ENCODE results near the gene TAP2. TPM values are rescaled to one million over a fixed set of nuclear protein-coding genes. Genes with fewer than 3 reads are reported as not detected.

TAP2 gene
- total and polyA plus RNA-seq, 4 experiments from 2014 or later: 11.0 to 112 (median 61.1) TPM

- Histone ChIP-seq H3K9me3 (ENCODE audit: control insufficient read depth in 1 of 2, low read length in 2 of 2) (no peaks in the 10 kb centered on the region), H3K4me1 (ENCODE audit: insufficient read depth, low read length) (peaks cover 76% of the 10 kb centered on the region), H3K27me3 (ENCODE audit: insufficient read depth, low read length) (no peaks in the 10 kb centered on the region), H3K4me3 (ENCODE audit: low read length in 2 of 2) (peak overlapping the region; percentile 2 to 93), H3K27ac (ENCODE audit: low read depth, low read length) (peak overlapping the region; percentile 100), H3K36me3 (ENCODE audit: insufficient read depth, low read length) (peaks cover 56% of the 10 kb centered on the region)
- DNase-seq: no peak
- H3K36me3 Mint-ChIP-seq: peaks cover 72 to 93% of the 10 kb centered on the region in 2 donors
- no peaks in the 10 kb centered on the region for H3K27me3 Mint-ChIP-seq
- peaks cover 57 to 92% (median 69%) of the 10 kb centered on the region in 4 donors for H3K4me1 Mint-ChIP-seq
- peak overlapping the region; percentile 98 to 100 (median 99) for H3K4me3 Mint-ChIP-seq
- ChIA-PET CTCF (ENCODE audit: partially characterized antibody) (interaction anchor here (1.4 to 3.2 kb wide), 3 partner anchors 12 to 133 kb away, joined by 4 to 39 read pairs (median 14); partner anchors contain the start of gene TAP2), POLR2A (ENCODE audit: partially characterized antibody) (interaction anchor here (1.5 to 3.7 kb wide), 3 partner anchors 11 to 129 kb away, joined by 4 to 75 read pairs (median 32); partner anchors contain the start of gene TAP2)
- H3K9me3 Mint-ChIP-seq: no peaks in the 10 kb centered on the region
- intact Hi-C loops (cut with micrococcal nuclease): loop anchor here (10.0 kb wide), 1 partner anchor 226 kb away; no protein-coding TSS in a partner anchor
- peak overlapping the region; percentile 85 to 99 (median 94) for H3K27ac Mint-ChIP-seq
Observed at GRCh38 chr6:32851025-32851424, 12.5 kb upstream of the TAP2 start.

- H3K4me3 Mint-ChIP-seq: peak overlapping the region; percentile 57 to 97 (median 82)
- H3K4me1 Mint-ChIP-seq: peaks cover 51 to 92% (median 63%) of the 10 kb centered on the region in 4 donors
- CTCF ChIA-PET (ENCODE audit: partially characterized antibody): interaction anchor here (0.8 to 3.2 kb wide), 2 partner anchors 10 to 136 kb away, joined by 5 to 39 read pairs; partner anchors contain the start of gene TAP2
- peak overlapping the region; percentile 81 to 100 (median 91) for H3K27ac Mint-ChIP-seq
- H3K36me3 Mint-ChIP-seq: peaks cover 79 to 93% of the 10 kb centered on the region in 2 donors
- Histone ChIP-seq H3K4me3 (ENCODE audit: low read length in 2 of 2) (no peak overlapping the region), H3K4me1 (ENCODE audit: insufficient read depth, low read length) (peaks cover 73% of the 10 kb centered on the region), H3K27me3 (ENCODE audit: insufficient read depth, low read length) (no peaks in the 10 kb centered on the region), H3K9me3 (ENCODE audit: control insufficient read depth in 1 of 2, low read length in 2 of 2) (no peaks in the 10 kb centered on the region), H3K36me3 (ENCODE audit: insufficient read depth, low read length) (peaks cover 66% of the 10 kb centered on the region), H3K27ac (ENCODE audit: low read depth, low read length) (peak overlapping the region; percentile 42)
- POLR2A ChIA-PET (ENCODE audit: partially characterized antibody): interaction anchor here (1.1 to 3.7 kb wide), 2 partner anchors 9 to 122 kb away, joined by 6 to 75 read pairs; partner anchors contain the start of gene TAP2
- no peaks in the 10 kb centered on the region for H3K9me3 Mint-ChIP-seq
- intact Hi-C loops (cut with micrococcal nuclease): loop anchor here (10.0 kb wide), 1 partner anchor 1194 kb away; the partner anchor contains the start of genes APOM and BAG6
- no peak for DNase-seq
- H3K27me3 Mint-ChIP-seq: no peaks in the 10 kb centered on the region
Observed at GRCh38 chr6:32849126-32849525, 10.6 kb upstream of the TAP2 start.

DNA sequence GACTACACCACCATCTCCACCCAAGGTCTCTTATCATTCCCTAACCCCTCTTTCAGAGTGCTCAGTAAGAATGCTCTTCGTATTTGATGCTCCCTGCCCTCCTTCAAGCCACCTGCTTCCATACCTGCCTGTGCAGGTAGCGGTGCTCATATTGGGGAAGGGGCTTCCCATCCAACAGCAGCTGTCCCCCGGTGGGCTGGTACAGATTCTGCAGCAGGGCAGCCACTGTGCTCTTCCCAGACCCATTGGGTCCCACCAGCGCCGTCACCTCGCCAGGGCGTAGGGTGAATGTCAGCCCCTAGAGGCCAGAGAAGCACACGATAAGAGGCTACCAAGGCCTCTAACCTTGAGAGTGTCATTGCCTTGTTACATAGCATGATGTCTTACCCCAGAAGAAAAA, 9.3 kb upstream of the TAP2 start:
- H3K4me1 Mint-ChIP-seq: peaks cover 54 to 97% (median 67%) of the 10 kb centered on the region in 4 donors
- POLR2A ChIA-PET (ENCODE audit: partially characterized antibody): interaction anchor here (0.8 to 11.6 kb wide), 4 partner anchors 9 to 125 kb away, joined by 3 to 1160 read pairs (median 277); partner anchors contain the start of genes BRD2, PSMB9, TAP1 and TAP2
- intact Hi-C loops (cut with micrococcal nuclease): loop anchor here (10.0 kb wide), 1 partner anchor 1193 kb away; the partner anchor contains the start of genes APOM and BAG6
- no peaks in the 10 kb centered on the region for H3K27me3 Mint-ChIP-seq
- peaks cover 76% of the 10 kb centered on the region for H3K4me1 ChIP-seq (ENCODE audit: insufficient read depth, low read length)
- H3K4me3 ChIP-seq (ENCODE audit: low read length in 2 of 2): peak overlapping the region in 1 of 2 donors; percentile 11
- CTCF ChIA-PET (ENCODE audit: partially characterized antibody): interaction anchor here (2.3 to 11.2 kb wide), 2 partner anchors 9 to 10 kb away, joined by 11 to 480 read pairs; partner anchors contain the start of genes PSMB9, TAP1 and TAP2
- peaks cover 80 to 94% of the 10 kb centered on the region in 2 donors for H3K36me3 Mint-ChIP-seq
- no peaks in the 10 kb centered on the region for H3K9me3 Mint-ChIP-seq
- H3K27ac Mint-ChIP-seq: peak overlapping the region; percentile 81 to 100 (median 99)
- no peaks in the 10 kb centered on the region for H3K27me3 ChIP-seq (ENCODE audit: insufficient read depth, low read length)
- no peaks in the 10 kb centered on the region for H3K9me3 ChIP-seq (ENCODE audit: control insufficient read depth in 1 of 2, low read length in 2 of 2)
- peak overlapping the region; percentile 99 for H3K27ac ChIP-seq (ENCODE audit: low read depth, low read length)
- H3K4me3 Mint-ChIP-seq: peak overlapping the region; percentile 94 to 100 (median 97)
- DNase-seq: no peak
- H3K36me3 ChIP-seq (ENCODE audit: insufficient read depth, low read length): peaks cover 66% of the 10 kb centered on the region

- DNase-seq: no peak
- ChIA-PET POLR2A (ENCODE audit: partially characterized antibody) (interaction anchor here (0.8 to 11.6 kb wide), 5 partner anchors 9 to 126 kb away, joined by 3 to 1160 read pairs (median 5); partner anchors contain the start of genes BRD2, PSMB9, TAP1 and TAP2), CTCF (ENCODE audit: partially characterized antibody) (interaction anchor here (1.5 to 11.2 kb wide), 4 partner anchors 9 to 107 kb away, joined by 3 to 480 read pairs (median 25); partner anchors contain the start of genes PSMB9, TAP1 and TAP2)
- Mint-ChIP-seq H3K4me1 (peaks cover 60 to 97% (median 72%) of the 10 kb centered on the region in 4 donors), H3K27me3 (no peaks in the 10 kb centered on the region), H3K36me3 (peaks cover 79 to 92% of the 10 kb centered on the region in 2 donors), H3K27ac (peak overlapping the region; percentile 73 to 100 (median 99)), H3K4me3 (peak overlapping the region; percentile 94 to 100 (median 97)), H3K9me3 (no peaks in the 10 kb centered on the region)
- peak overlapping the region; percentile 99 for H3K27ac ChIP-seq (ENCODE audit: low read depth, low read length)
- no peaks in the 10 kb centered on the region for H3K9me3 ChIP-seq (ENCODE audit: control insufficient read depth in 1 of 2, low read length in 2 of 2)
- no peaks in the 10 kb centered on the region for H3K27me3 ChIP-seq (ENCODE audit: insufficient read depth, low read length)
- peak overlapping the region in 1 of 2 donors; percentile 30 for H3K4me3 ChIP-seq (ENCODE audit: low read length in 2 of 2)
- intact Hi-C loops (cut with micrococcal nuclease): loop anchor here (10.0 kb wide), 1 partner anchor 1192 kb away; the partner anchor contains the start of genes APOM and BAG6
- peaks cover 71% of the 10 kb centered on the region for H3K36me3 ChIP-seq (ENCODE audit: insufficient read depth, low read length)
- H3K4me1 ChIP-seq (ENCODE audit: insufficient read depth, low read length): peaks cover 79% of the 10 kb centered on the region
Observed at GRCh38 chr6:32847004-32847403, 8.5 kb upstream of the TAP2 start.

DNA sequence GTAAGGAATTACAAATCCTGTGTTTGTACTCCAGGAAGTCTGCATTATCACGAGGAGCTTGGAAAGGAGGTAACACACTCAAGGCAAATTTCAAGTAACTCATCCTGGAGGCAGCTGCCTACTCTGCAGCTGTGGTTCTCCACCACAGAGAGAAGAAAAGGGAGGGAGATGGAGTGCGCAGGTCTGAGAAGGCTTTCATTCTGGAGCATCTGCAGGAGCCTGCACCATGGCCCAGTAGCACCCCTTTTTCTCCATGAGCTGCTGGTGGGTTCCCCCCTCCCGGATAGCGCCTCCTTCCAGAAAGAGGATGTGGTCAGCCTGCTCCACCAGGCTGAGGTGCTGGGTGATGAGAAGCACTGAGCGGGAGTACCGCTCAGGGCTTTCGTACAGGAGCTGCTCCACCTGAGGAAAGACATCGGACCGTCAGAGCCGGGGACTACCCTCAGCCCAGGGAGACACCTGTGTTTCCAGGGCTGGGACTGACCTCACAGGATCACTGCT, 6.9 kb upstream of the TAP2 start:
- ChIA-PET CTCF (ENCODE audit: partially characterized antibody) (interaction anchor here (0.8 to 11.2 kb wide), 13 partner anchors 12 to 139 kb away, joined by 3 to 480 read pairs (median 4); partner anchors contain the start of genes PSMB9 and TAP1), POLR2A (ENCODE audit: partially characterized antibody) (interaction anchor here (0.7 to 11.6 kb wide), 31 partner anchors 8 to 1270 kb away, joined by 3 to 1160 read pairs (median 8); partner anchors contain the start of genes B3GALT4, BAG6, BRD2 and GPSM3)
- H3K27ac ChIP-seq (ENCODE audit: low read depth, low read length): peak overlapping the region; percentile 99
- H3K27ac Mint-ChIP-seq: peak overlapping the region; percentile 99 to 100 (median 99)
- peaks cover 79% of the 10 kb centered on the region for H3K4me1 ChIP-seq (ENCODE audit: insufficient read depth, low read length)
- H3K36me3 Mint-ChIP-seq: peaks cover 78 to 92% of the 10 kb centered on the region in 2 donors
- no peaks in the 10 kb centered on the region for H3K9me3 Mint-ChIP-seq
- no peaks in the 10 kb centered on the region for H3K27me3 ChIP-seq (ENCODE audit: insufficient read depth, low read length)
- peak overlapping the region; percentile 89 to 98 for H3K4me3 ChIP-seq (ENCODE audit: low read length in 2 of 2)
- H3K4me3 Mint-ChIP-seq: peak overlapping the region; percentile 94 to 100 (median 97)
- intact Hi-C loops (cut with micrococcal nuclease): loop anchor here (2.0 to 10.0 kb wide), 2 partner anchors 49 to 1191 kb away; partner anchors contain the start of genes APOM and BAG6
- DNase-seq: peak; percentile 43 to 76 (median 57)
- peaks cover 63% of the 10 kb centered on the region for H3K36me3 ChIP-seq (ENCODE audit: insufficient read depth, low read length)
- no peaks in the 10 kb centered on the region for H3K27me3 Mint-ChIP-seq
- H3K9me3 ChIP-seq (ENCODE audit: control insufficient read depth in 1 of 2, low read length in 2 of 2): no peaks in the 10 kb centered on the region
- peaks cover 61 to 97% (median 71%) of the 10 kb centered on the region in 4 donors for H3K4me1 Mint-ChIP-seq

DNA sequence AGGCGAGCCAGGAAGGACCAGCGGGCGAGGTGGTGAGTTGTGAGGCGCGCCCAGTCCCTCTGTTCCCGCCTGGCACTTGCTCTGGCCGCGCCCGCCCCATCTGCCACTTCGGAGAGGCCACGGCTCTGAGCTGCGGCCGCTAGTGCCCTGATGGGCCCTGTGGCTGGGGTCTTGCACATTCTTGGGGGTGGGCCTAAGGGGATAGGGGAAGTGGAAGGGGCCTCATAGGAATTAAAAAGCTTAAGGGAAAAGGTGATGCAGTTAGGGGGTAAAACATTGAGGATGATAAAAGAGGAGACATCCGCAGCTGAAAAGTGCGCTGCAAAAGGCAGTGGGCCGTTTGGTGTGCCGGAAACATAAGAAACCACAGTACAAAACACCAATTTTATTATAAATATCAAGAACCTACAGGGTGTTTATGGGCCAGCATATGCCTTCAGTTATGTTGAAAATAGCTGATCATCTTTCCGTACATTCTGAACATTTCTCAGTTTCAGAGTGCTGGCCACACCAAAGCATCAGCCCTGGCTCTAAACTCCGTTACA, 6.4 kb upstream of the TAP2 start:
- peaks cover 79% of the 10 kb centered on the region for H3K4me1 ChIP-seq (ENCODE audit: insufficient read depth, low read length)
- ChIA-PET CTCF (ENCODE audit: partially characterized antibody) (interaction anchor here (1.0 to 11.2 kb wide), 13 partner anchors 11 to 140 kb away, joined by 3 to 480 read pairs (median 4); partner anchors contain the start of genes HLA-DMA, PSMB9 and TAP1), POLR2A (ENCODE audit: partially characterized antibody) (interaction anchor here (0.8 to 11.6 kb wide), 34 partner anchors 10 to 1264 kb away, joined by 3 to 1160 read pairs (median 8); partner anchors contain the start of genes B3GALT4, BAG6, BRD2 and DXO)
- DNase-seq: peak in 1 of 5 donors; percentile 61
- no peaks in the 10 kb centered on the region for H3K9me3 Mint-ChIP-seq
- no peaks in the 10 kb centered on the region for H3K27me3 Mint-ChIP-seq
- H3K9me3 ChIP-seq (ENCODE audit: control insufficient read depth in 1 of 2, low read length in 2 of 2): no peaks in the 10 kb centered on the region
- H3K27ac Mint-ChIP-seq: peak overlapping the region; percentile 99 to 100 (median 99)
- H3K27me3 ChIP-seq (ENCODE audit: insufficient read depth, low read length): no peaks in the 10 kb centered on the region
- peaks cover 58% of the 10 kb centered on the region for H3K36me3 ChIP-seq (ENCODE audit: insufficient read depth, low read length)
- intact Hi-C loops (cut with micrococcal nuclease): loop anchor here (1.0 to 10.0 kb wide), 4 partner anchors 8 to 1190 kb away; partner anchors contain the start of genes APOM, BAG6 and TAP1
- peak overlapping the region; percentile 94 to 100 (median 97) for H3K4me3 Mint-ChIP-seq
- peaks cover 76 to 89% of the 10 kb centered on the region in 2 donors for H3K36me3 Mint-ChIP-seq
- peak overlapping the region; percentile 99 for H3K27ac ChIP-seq (ENCODE audit: low read depth, low read length)
- H3K4me3 ChIP-seq (ENCODE audit: low read length in 2 of 2): peak overlapping the region; percentile 89 to 98
- H3K4me1 Mint-ChIP-seq: peaks cover 62 to 97% (median 71%) of the 10 kb centered on the region in 4 donors

Measured in CD4-positive, alpha-beta memory T cell (primary cell).